GM12864 (cell line): ENCODE measurements around the gene LRRC4C.

Source experiments
- DNase-seq: peaks from one replicate; pipeline ENCODE4 v3.0.0-alpha.2; 2011; ENCODE audit warnings: low read depth
- H3K4me3 ChIP-seq: 2 replicates; pipeline ENCODE4 v1.5.1; 2011; ENCODE audit warnings: mild to moderate bottlenecking, low read depth, low read length, control low read depth
- TF ChIP-seq, protein P1 (sequence below): IDR thresholded peaks from 2 replicates; pipeline ENCODE4 v1.5.1; 2011; ENCODE audit warnings: low read depth, mild to moderate bottlenecking, moderate library complexity, low read length, control low read depth, inconsistent platforms; ENCODE audit errors: missing control alignments

LRRC4C gene

DNA sequence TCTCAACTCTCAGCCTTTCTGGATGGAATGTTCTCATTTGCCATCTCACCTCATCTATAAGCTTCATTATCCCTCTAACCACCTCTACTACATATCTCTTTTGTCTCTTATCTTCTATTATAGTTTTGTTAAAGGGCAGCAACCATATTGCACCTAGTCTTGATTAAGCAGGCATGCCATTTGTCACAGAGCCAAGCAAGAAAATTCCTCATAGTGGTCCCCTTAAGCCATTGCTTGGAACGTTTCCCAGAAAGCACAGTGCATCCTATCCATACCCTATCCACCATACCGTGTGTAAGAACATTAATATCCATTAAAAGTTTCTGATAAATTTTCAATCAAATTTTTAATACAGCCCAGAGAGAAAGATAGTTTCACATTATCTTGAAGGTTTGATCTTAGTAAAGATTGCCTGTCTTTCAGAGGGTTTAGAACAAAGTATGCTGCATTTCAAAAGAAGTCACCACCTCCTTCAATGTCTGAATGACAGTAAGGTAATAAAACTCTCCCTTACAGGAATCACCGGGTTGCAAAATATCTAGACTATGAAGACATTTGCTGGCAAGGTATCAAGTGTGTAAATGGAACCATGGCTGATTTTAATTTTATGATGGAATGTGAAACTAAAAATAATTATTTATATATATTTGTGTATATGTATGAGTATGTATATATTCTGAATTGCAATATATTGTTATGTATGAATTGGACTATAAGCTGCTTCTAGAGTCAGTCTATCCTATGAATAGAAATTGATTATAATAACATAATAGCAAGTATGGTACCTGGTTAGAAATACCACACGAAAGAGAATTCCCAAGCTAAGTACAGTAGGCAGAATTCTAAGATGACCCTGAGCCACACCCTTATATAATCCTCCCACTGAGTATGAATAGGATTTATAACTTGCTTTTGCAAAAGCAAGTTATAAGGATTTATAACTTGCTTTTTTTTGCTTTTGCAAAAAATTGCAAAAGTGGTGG lies 1296.3 kb downstream of the LRRC4C start:
- no peak for DNase-seq
- H3K4me3 ChIP-seq, result no peak overlapping the region
- TF ChIP-seq, protein P1, sequence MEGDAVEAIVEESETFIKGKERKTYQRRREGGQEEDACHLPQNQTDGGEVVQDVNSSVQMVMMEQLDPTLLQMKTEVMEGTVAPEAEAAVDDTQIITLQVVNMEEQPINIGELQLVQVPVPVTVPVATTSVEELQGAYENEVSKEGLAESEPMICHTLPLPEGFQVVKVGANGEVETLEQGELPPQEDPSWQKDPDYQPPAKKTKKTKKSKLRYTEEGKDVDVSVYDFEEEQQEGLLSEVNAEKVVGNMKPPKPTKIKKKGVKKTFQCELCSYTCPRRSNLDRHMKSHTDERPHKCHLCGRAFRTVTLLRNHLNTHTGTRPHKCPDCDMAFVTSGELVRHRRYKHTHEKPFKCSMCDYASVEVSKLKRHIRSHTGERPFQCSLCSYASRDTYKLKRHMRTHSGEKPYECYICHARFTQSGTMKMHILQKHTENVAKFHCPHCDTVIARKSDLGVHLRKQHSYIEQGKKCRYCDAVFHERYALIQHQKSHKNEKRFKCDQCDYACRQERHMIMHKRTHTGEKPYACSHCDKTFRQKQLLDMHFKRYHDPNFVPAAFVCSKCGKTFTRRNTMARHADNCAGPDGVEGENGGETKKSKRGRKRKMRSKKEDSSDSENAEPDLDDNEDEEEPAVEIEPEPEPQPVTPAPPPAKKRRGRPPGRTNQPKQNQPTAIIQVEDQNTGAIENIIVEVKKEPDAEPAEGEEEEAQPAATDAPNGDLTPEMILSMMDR, result no peak

DNA sequence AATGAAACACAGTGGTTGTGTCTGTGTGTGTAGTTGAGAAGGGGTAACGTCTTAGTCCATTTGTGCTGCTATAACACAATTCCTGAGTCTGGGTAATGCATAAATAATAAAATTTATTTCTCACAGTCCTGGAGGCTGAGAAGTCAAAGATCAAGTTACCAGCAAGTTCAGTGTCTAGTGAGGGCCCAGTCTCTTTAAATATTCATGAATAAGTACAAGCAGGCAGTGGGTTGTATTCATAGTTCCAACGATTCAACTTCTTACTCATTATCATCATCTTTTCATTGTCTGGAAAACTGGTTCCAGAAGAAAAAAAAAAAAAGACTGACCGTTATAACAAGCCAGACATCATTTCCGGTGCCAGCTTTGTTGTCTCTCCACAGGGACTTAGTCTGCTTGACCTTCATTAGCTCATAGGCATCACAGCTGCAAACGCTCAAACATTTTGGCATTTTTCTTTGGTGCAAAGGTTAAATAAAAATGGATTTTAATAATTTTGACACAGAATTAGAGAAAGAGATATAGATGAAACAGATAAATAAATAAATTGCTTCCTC lies 1297.5 kb downstream of the LRRC4C start:
- no peak overlapping the region for H3K4me3 ChIP-seq
- DNase-seq, result no peak
- TF ChIP-seq, protein P1, result no peak

DNA sequence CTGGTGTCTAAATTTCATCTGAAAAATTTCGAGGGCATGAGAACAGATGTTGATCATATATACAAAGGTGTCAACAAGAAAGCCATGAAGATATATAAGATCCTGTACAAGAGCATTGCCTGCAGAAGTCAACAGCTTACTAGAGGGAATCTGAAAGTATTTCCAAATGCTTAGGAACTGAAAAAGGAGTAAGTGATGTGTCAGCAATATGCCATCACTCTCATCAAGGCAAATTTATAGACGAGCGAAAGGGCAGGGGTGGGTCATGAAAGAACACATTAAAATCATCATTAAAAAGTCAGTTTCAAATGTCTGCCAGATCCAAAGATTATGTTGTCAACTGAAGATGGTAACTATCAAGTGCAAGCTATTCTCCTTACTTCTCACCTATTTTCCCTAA lies 1299.0 kb downstream of the LRRC4C start:
- TF ChIP-seq, protein P1, result no peak
- no peak overlapping the region for H3K4me3 ChIP-seq
- DNase-seq, result no peak

DNA sequence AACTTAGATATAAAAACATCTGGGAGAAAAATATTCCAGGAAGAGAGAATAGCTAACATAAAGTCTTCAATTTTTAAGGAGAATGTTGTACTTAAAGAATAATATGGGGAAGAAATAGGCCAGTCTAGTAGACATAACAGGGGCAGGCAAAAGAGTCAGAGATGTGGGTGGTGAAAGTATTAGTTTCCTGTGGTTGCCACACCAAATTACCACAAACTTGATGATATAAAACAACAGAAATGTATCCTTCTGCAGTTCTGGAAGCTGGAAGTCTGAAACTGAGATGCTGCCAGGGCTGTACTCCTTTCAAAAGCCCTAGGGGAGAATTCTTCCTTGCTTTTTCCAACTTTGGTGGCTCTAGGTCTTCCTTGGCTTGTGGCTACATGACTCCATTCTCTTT lies 1309.7 kb downstream of the LRRC4C start:
- no peak overlapping the region for H3K4me3 ChIP-seq
- TF ChIP-seq, protein P1, result no peak
- DNase-seq, result no peak

DNA sequence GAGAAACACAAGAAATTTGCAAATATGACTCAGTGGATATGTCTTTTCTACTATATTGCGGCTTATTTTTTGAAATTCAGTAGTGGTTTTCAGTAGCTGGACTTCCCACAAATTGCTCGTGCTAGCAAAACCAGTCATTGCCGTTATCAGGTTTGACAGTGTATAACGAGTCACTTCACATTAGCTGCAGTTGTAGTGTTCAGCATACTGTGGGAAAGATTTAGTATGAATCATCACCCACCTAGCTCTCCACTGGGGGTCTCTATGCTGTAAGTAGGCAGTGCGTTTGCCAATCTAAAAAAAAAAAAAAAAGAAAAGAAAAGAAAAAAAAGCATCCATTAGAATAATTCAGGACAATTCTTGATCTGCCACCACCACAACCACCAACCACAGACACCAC lies 1318.9 kb downstream of the LRRC4C start:
- H3K4me3 ChIP-seq, result no peak overlapping the region
- DNase-seq, result no peak
- TF ChIP-seq, protein P1, result no peak

DNA sequence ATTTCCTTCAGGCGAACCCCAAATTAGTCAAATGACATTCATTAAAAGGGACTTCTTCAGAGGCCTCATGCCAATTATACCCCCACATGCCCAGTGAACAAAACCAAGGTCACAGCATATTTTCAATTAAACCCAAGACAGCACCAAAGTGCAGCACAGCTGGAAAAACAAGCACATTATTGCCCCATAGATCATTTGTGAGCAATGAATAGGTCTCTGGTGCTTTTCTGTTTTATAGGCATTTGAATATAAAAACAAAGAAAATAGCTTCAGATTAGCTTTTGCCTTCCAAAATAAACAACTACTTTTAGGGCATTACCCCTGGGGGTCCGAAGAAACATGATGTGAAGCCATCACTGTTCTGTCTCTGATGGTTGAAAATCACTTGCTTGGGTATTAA lies 1319.9 kb downstream of the LRRC4C start:
- DNase-seq, result no peak
- TF ChIP-seq, protein P1, result no peak

More for the DNA sequence above, 1319.9 kb downstream of the LRRC4C start:
- no peak overlapping the region for H3K4me3 ChIP-seq
